ENCODE data around the gene RBM5. TPM values are rescaled to one million over a fixed set of nuclear protein-coding genes. Genes with fewer than 3 reads are reported as not detected.

RBM5 gene
- total RNA-seq, 1 donor from 2014 or later, result 213 TPM

DNA sequence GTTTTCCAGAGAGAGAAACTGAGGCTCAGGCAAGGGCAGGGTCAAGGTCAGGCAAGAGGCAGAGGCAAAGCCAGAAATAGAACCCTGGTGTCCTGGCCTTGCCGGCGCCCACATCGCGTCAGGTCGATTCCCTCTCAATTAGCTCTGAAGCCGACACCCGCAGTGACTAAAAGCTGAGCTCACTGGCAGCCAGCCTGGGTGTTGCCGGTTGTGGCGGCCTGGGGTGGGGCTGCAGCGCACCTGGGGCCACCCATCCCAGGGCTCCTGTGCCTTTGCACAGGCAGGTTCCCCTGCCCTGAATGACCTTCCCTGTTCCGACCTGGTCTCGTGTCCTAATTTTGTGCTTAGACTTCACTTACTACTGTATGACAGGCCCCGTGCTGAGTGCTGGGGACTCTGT is 72.6 kb downstream of the RBM5 start:
- H3K27ac Mint-ChIP-seq (ENCODE audit: unreplicated experiment), result no peak overlapping the region
- H3K9me3 Mint-ChIP-seq (ENCODE audit: unreplicated experiment), result no peaks in the 10 kb centered on the region
- peaks cover 3% of the 10 kb centered on the region for H3K27me3 Mint-ChIP-seq (ENCODE audit: unreplicated experiment)
- H3K4me3 Mint-ChIP-seq (ENCODE audit: unreplicated experiment), result no peak overlapping the region
- no peak for TF ChIP-seq CTCF (IDR thresholded peaks at IDR 0.05)
- no peaks in the 10 kb centered on the region for H3K36me3 Mint-ChIP-seq (ENCODE audit: unreplicated experiment)
- H3K4me1 Mint-ChIP-seq (ENCODE audit: unreplicated experiment), result peaks cover 49% of the 10 kb centered on the region
- DNase-seq (ENCODE audit: extremely low spot score, unreplicated experiment), result no peak

- Mint-ChIP-seq H3K4me3 (ENCODE audit: unreplicated experiment) (no peak overlapping the region), H3K9me3 (ENCODE audit: unreplicated experiment) (no peaks in the 10 kb centered on the region), H3K27ac (ENCODE audit: unreplicated experiment) (no peak overlapping the region), H3K4me1 (ENCODE audit: unreplicated experiment) (peaks cover 53% of the 10 kb centered on the region), H3K27me3 (ENCODE audit: unreplicated experiment) (no peaks in the 10 kb centered on the region), H3K36me3 (ENCODE audit: unreplicated experiment) (no peaks in the 10 kb centered on the region)
- DNase-seq (ENCODE audit: extremely low spot score, unreplicated experiment), result no peak
- no peak for TF ChIP-seq CTCF (IDR thresholded peaks at IDR 0.05)
Measured at GRCh38 chr3:50162034-50162883, 73.5 kb downstream of the RBM5 start.

GRCh38 chr3:50163572-50164455 is 75.1 kb downstream of the RBM5 start:
- Mint-ChIP-seq H3K9me3 (ENCODE audit: unreplicated experiment) (no peaks in the 10 kb centered on the region), H3K27me3 (ENCODE audit: unreplicated experiment) (no peaks in the 10 kb centered on the region), H3K27ac (ENCODE audit: unreplicated experiment) (peak overlapping the region; percentile 56), H3K4me1 (ENCODE audit: unreplicated experiment) (peaks cover 50% of the 10 kb centered on the region), H3K4me3 (ENCODE audit: unreplicated experiment) (no peak overlapping the region), H3K36me3 (ENCODE audit: unreplicated experiment) (no peaks in the 10 kb centered on the region)
- no peak for TF ChIP-seq CTCF (IDR thresholded peaks at IDR 0.05)
- DNase-seq (ENCODE audit: extremely low spot score, unreplicated experiment), result no peak

DNA sequence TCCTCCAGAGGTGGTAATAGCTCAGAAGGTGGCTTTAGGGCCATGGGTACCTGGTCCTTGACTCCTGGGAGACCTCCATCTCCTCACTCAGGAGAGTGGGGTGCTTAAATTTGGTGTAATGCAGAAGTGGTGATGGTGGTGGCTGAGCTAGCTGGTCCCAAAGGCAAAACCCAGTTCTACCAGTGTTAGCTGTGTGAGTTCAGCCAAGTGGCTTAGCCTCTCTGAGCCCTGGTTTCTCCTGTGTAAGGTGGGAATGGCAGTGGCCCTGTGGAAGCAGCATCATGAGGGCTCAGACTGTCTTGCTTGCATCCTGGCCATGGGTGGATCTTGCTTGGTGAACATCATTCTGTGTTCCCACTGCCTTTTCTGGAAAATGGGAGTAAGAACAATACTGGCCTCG is 75.8 kb downstream of the RBM5 start:
- Mint-ChIP-seq H3K9me3 (ENCODE audit: unreplicated experiment) (no peaks in the 10 kb centered on the region), H3K27ac (ENCODE audit: unreplicated experiment) (peak overlapping the region; percentile 56), H3K4me1 (ENCODE audit: unreplicated experiment) (peaks cover 50% of the 10 kb centered on the region), H3K4me3 (ENCODE audit: unreplicated experiment) (no peak overlapping the region), H3K27me3 (ENCODE audit: unreplicated experiment) (no peaks in the 10 kb centered on the region), H3K36me3 (ENCODE audit: unreplicated experiment) (no peaks in the 10 kb centered on the region)
- no peak for DNase-seq (ENCODE audit: extremely low spot score, unreplicated experiment)
- TF ChIP-seq CTCF (IDR thresholded peaks at IDR 0.05), result no peak
